ENCODE measurements around the gene UMOD.

- TF ChIP-seq CTCF (conservative IDR thresholded peaks at IDR 0.05) (no peak), EZH2 (IDR thresholded peaks at IDR 0.05; ENCODE audit: low read depth) (no peak)
Observed at GRCh38 chr16:20318006-20318405, 34.5 kb downstream of the UMOD start.
